Neural cell (in vitro differentiated cells): Measurements from ENCODE around the gene CHST11. TPM values are rescaled to one million over a fixed set of nuclear protein-coding genes. Genes with fewer than 3 reads are reported as not detected.

Source experiments
- H2AFZ ChIP-seq: fragments of 200-600, 300-800 bp; sonication (generic), shearing (Covaris generic); 2 replicates; pipeline ENCODE4 v1.6.0; 2014; ENCODE audit warnings: low read depth, mild to moderate bottlenecking, antibody characterized with exemption, low read length, moderate library complexity
- H3F3A ChIP-seq: fragments of 200-600 bp; shearing (Covaris generic); 2 replicates; pipeline ENCODE4 v1.6.1; 2016; ENCODE audit warnings: mild to moderate bottlenecking, moderate library complexity, mixed read lengths, antibody characterized with exemption, low read length; ENCODE audit not compliant: insufficient read depth, poor library complexity, severe bottlenecking
- H3K27ac ChIP-seq: fragments of 200-600, 300-800 bp; sonication (generic), shearing (Covaris generic); 2 replicates; pipeline ENCODE4 v1.5.1; 2014; ENCODE audit warnings: mild to moderate bottlenecking, low read length, moderate library complexity
- H3K27me3 ChIP-seq: fragments of 300-800, 200-600 bp; sonication (generic), shearing (Covaris generic); 2 replicates; pipeline ENCODE4 v1.6.0; 2014; ENCODE audit warnings: mild to moderate bottlenecking, low read depth, low read length, moderate library complexity; ENCODE audit not compliant: insufficient read depth
- H3K36me3 ChIP-seq: fragments of 300-800, 200-600 bp; sonication (generic), shearing (Covaris generic); 2 replicates; pipeline ENCODE4 v1.5.1; 2014; ENCODE audit warnings: mild to moderate bottlenecking, antibody characterized with exemption, low read length, moderate library complexity; ENCODE audit not compliant: insufficient read depth
- H3K4me2 ChIP-seq: fragments of 300-800, 200-600 bp; sonication (generic), shearing (Covaris generic); 2 replicates; pipeline ENCODE4 v1.6.0; 2014; ENCODE audit warnings: mild to moderate bottlenecking, low read length
- H3K4me3 ChIP-seq: fragments of 300-800, 200-600 bp; sonication (generic), shearing (Covaris generic); 2 replicates; pipeline ENCODE4 v1.5.1; 2014; ENCODE audit warnings: mild to moderate bottlenecking, low read length, moderate library complexity
- H3K79me2 ChIP-seq: fragments of 200-600 bp; shearing (Covaris generic); replicated peaks from 2 replicates; pipeline ENCODE4 v1.6.0; 2014; ENCODE audit warnings: mild to moderate bottlenecking, low read length, moderate library complexity; ENCODE audit not compliant: insufficient read depth
- H3K9ac ChIP-seq: fragments of 300-800, 200-600 bp; sonication (generic), shearing (Covaris generic); 2 replicates; pipeline ENCODE4 v1.6.1; 2016; ENCODE audit warnings: mild to moderate bottlenecking, low read length, mixed read lengths
- H3K9me2 ChIP-seq: fragments of 200-600 bp; shearing (Covaris generic); 2 replicates; pipeline ENCODE4 v1.6.1; 2016; ENCODE audit warnings: mild to moderate bottlenecking, low read length, mixed read lengths; ENCODE audit not compliant: insufficient read depth
- H3K9me3 ChIP-seq: fragments of 200-600, 300-800 bp; sonication (generic), shearing (Covaris generic); 2 replicates; pipeline ENCODE4 v1.6.1; 2016; ENCODE audit warnings: mild to moderate bottlenecking, mixed run types, low read length, moderate library complexity, mixed read lengths
- H4K20me1 ChIP-seq: fragments of 200-600 bp; shearing (Covaris generic); 2 replicates; pipeline ENCODE4 v1.6.1; 2016; ENCODE audit warnings: mild to moderate bottlenecking, mixed run types; ENCODE audit not compliant: insufficient read depth
- CTCF ChIP-seq: fragments of 450-650 bp; IDR thresholded peaks from 2 replicates; pipeline ENCODE4 v1.5.1; 2014; ENCODE audit warnings: antibody characterized with exemption, mild to moderate bottlenecking, moderate library complexity; ENCODE audit not compliant: poor library complexity, severe bottlenecking
- EP300 ChIP-seq: fragments of 450-650 bp; conservative IDR thresholded peaks from 2 replicates; pipeline ENCODE4 v1.6.1; 2014; ENCODE audit warnings: antibody characterized with exemption, mild to moderate bottlenecking, moderate library complexity; ENCODE audit not compliant: poor library complexity, severe bottlenecking
- EZH2 ChIP-seq: fragments of 200-600, 300-800 bp; shearing (Covaris generic), sonication (generic); IDR thresholded peaks from 2 replicates; pipeline ENCODE4 v1.6.1; 2014; ENCODE audit warnings: antibody characterized with exemption, low read length, borderline replicate concordance, mild to moderate bottlenecking; ENCODE audit not compliant: insufficient read depth, poor library complexity, severe bottlenecking
- MXI1 ChIP-seq: fragments of 450-650 bp; conservative IDR thresholded peaks from 2 replicates; pipeline ENCODE4 v1.6.1; 2014; ENCODE audit warnings: antibody characterized with exemption, mild to moderate bottlenecking; ENCODE audit not compliant: poor library complexity, severe bottlenecking
- POLR2AphosphoS5 ChIP-seq: IDR thresholded peaks from 2 replicates; pipeline ENCODE4 v1.6.1; 2012
- RAD21 ChIP-seq: fragments of 450-650 bp; conservative IDR thresholded peaks from 2 replicates; pipeline ENCODE4 v1.6.1; 2014; ENCODE audit warnings: antibody characterized with exemption, mild to moderate bottlenecking, moderate library complexity
- SMC3 ChIP-seq: fragments of 450-650 bp; conservative IDR thresholded peaks from 2 replicates; pipeline ENCODE4 v1.6.1; 2014; ENCODE audit warnings: antibody characterized with exemption, mild to moderate bottlenecking, moderate library complexity; ENCODE audit not compliant: poor library complexity
- TAF1 ChIP-seq: IDR thresholded peaks from 2 replicates; pipeline ENCODE4 v1.6.1; 2012; ENCODE audit warnings: low read depth
- polyA plus RNA-seq: library from polyadenylated mRNA; depleted of rRNA; stranded (reverse); fragments of >200 nt; gene quantifications from 2 replicates; pipeline ENCODE4 v1.2.3, GENCODE V29; 2014
- small RNA-seq, 3 experiments: library from RNA; depleted of rRNA; stranded (forward); fragments of <200 nt; gene quantifications; one replicate each; pipeline ENCODE3, GENCODE V24; 2012
- TF ChIP-seq, protein P1 (sequence below): IDR thresholded peaks from 2 replicates; pipeline ENCODE4 v1.6.1; 2012; ENCODE audit warnings: borderline replicate concordance

Gene CHST11
- polyA plus RNA-seq, 1 donor from 2014 or later = 15.0 TPM

DNA sequence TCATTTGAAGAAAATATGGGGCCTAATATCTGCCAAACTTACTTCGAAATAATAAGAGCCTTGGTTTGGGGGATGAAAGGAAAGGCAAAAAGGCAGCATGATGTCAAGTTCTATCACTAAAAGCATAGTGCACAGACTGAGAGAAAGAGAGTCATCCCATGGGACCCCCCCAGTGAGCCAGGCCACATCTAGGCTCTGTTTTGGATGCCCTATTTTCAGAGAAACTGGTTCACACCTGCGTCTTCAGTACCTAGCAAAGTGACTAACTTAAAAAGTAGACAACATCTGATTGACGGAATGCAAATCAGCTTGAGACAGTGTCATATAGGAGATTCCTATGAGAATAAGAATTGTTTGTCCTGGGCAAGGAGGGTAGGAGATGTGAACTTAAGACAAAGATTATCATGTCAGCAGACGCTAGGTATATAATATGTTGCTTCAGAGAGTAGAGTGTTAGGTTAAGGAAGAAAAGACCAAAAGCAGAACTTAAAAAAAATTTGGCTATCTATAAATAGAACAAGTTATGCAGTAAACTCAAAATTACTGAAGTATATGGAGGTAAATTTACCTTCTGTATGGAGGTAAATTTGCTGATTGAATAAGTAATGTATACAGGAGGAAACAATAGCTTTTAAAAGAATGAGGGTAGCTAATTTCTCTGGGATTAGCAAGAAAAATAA, 353.1 kb downstream of the CHST11 start:
- no peak overlapping the region for H3K27ac ChIP-seq
- no peaks in the 10 kb centered on the region for H3K9me2 ChIP-seq
- H3K9ac ChIP-seq = no peak overlapping the region
- no peak overlapping the region for H3K4me3 ChIP-seq
- H3F3A ChIP-seq = no peaks in the 10 kb centered on the region
- H3K9me3 ChIP-seq = no peaks in the 10 kb centered on the region
- H3K27me3 ChIP-seq = no peaks in the 10 kb centered on the region
- H4K20me1 ChIP-seq = no peaks in the 10 kb centered on the region
- no peak overlapping the region for H2AFZ ChIP-seq
- no peaks in the 10 kb centered on the region for H3K36me3 ChIP-seq
- no peaks in the 10 kb centered on the region for H3K79me2 ChIP-seq
- no peak overlapping the region for H3K4me2 ChIP-seq
- TF ChIP-seq MXI1 (no peak), RAD21 (no peak), SMC3 (no peak), EZH2 (no peak), CTCF (no peak), EP300 (no peak), TAF1 (no peak), POLR2AphosphoS5 (no peak)
- TF ChIP-seq, protein P1, sequence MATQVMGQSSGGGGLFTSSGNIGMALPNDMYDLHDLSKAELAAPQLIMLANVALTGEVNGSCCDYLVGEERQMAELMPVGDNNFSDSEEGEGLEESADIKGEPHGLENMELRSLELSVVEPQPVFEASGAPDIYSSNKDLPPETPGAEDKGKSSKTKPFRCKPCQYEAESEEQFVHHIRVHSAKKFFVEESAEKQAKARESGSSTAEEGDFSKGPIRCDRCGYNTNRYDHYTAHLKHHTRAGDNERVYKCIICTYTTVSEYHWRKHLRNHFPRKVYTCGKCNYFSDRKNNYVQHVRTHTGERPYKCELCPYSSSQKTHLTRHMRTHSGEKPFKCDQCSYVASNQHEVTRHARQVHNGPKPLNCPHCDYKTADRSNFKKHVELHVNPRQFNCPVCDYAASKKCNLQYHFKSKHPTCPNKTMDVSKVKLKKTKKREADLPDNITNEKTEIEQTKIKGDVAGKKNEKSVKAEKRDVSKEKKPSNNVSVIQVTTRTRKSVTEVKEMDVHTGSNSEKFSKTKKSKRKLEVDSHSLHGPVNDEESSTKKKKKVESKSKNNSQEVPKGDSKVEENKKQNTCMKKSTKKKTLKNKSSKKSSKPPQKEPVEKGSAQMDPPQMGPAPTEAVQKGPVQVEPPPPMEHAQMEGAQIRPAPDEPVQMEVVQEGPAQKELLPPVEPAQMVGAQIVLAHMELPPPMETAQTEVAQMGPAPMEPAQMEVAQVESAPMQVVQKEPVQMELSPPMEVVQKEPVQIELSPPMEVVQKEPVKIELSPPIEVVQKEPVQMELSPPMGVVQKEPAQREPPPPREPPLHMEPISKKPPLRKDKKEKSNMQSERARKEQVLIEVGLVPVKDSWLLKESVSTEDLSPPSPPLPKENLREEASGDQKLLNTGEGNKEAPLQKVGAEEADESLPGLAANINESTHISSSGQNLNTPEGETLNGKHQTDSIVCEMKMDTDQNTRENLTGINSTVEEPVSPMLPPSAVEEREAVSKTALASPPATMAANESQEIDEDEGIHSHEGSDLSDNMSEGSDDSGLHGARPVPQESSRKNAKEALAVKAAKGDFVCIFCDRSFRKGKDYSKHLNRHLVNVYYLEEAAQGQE = no peak

Small RNAs within 50 kb of the gene (small RNA-seq; reads per million reads assigned to genes)
- 0 to 4.9 (median 1.1) reads per million in 3 experiments for gene MIR3922

Other genes starting within 250 kb of the CHST11 start
- gene TXNRD1, start 241.2 kb upstream of the CHST11 start, polyA plus RNA-seq = 59.6 and 61.8 TPM in 2 replicates
- 0.37 TPM in 1 of 2 replicates, not detected in the other for gene EID3, start 153.2 kb upstream of the CHST11 start, polyA plus RNA-seq